ENCODE measurements around the gene ALDH1L1. TPM values are rescaled to one million over a fixed set of nuclear protein-coding genes. Genes with fewer than 3 reads are reported as not detected.

The ALDH1L1 gene
- total and polyA plus RNA-seq, 2 of the 13 experiments (the other 11 are each of a cell fraction or from before 2014, with no cell fraction given): 11.2 to 28.7 TPM

DNA sequence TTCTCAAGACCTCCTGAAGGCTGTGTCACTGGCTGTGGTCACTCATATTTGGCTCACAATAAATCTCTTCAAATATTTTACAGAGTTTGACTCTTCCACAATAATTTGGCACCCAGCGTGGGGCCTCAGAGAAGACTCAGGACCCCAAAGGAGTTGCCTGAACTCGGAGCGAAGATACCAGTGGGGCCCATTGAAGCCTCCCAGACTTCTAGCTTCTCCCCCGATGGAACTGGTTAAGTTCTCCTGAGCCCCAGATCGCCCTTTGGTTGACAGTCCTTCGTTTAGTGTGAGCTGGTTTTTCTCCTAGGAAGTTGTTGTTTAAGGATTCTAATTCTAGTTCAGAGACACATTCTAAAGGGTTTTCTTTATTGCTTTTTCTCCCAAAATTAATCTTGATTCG lies 95.1 kb downstream of the ALDH1L1 start:
- Histone ChIP-seq H3K27me3 (ENCODE audit: control insufficient read depth in 1 of 2, insufficient read depth in 2 of 2, low read length in 2 of 2) (no peaks in the 10 kb centered on the region), H3K4me2 (ENCODE audit: low read depth, low read length) (peak overlapping the region; percentile 75), H4K20me1 (ENCODE audit: insufficient read depth, low read length) (no peaks in the 10 kb centered on the region), H3K79me2 (ENCODE audit: insufficient read depth, low read length) (no peaks in the 10 kb centered on the region), H2AFZ (ENCODE audit: low read length) (no peak overlapping the region), H3K9ac (ENCODE audit: insufficient read depth, low read depth, low read length) (no peak overlapping the region), H3K9me3 (ENCODE audit: low read length) (peaks cover 25% of the 10 kb centered on the region), H3K4me1 (ENCODE audit: insufficient read depth, low read length) (peaks cover 27% of the 10 kb centered on the region), H3K4me3 (replicated peaks in 1 of 3; ENCODE audit: insufficient read depth in 1 of 3, low read depth in 2 of 3, low read length in 3 of 3) (peak overlapping the region in 1 of 3 experiments; percentile 79; a peak in 2 of 6 replicates), H3K36me3 (replicated peaks in 1 of 2; ENCODE audit: control insufficient read depth in 1 of 2, insufficient read depth in 2 of 2, low read length in 2 of 2) (no peaks in the 10 kb centered on the region), H3K27ac (ENCODE audit: extremely low read length, insufficient read depth, low read length) (no peak overlapping the region)
- TF ChIP-seq FOXP4 (CRISPR knock-in tag; IDR thresholded peaks at IDR 0.05) (no peak), RCOR2 (CRISPR knock-in tag; IDR thresholded peaks at IDR 0.05) (no peak), KLF16 (CRISPR knock-in tag; IDR thresholded peaks at IDR 0.05) (no peak), AKAP8 (CRISPR knock-in tag; IDR thresholded peaks at IDR 0.05) (no peak)
- no peak for ATAC-seq
- WGBS (ENCODE audit: low lambda C conversion rate): 90% methylated on average over 7 of the region's 7 CpGs
- ChIA-PET POLR2A (no interaction called here), CTCF (ENCODE audit: low intra/inter-chr PET ratio, low total read pairs) (no interaction called here)
- no peak for DNase-seq (ENCODE audit: low spot score)
- intact Hi-C loops (cut with micrococcal nuclease; ENCODE audit: unreplicated experiment): no loop called here
- BruUV-seq (replicated peaks): no TSS peak
- no peak for FAIRE-seq
- in situ Hi-C loops (cut with HindIII; ENCODE audit: extremely low pct_ligation_motif_present, low pct_unique_long_range_greater_than_20kb): no loop called here

- BruUV-seq (replicated peaks): no TSS peak
- peak overlapping the region; percentile 76 for H3K27ac ChIP-seq (ENCODE audit: extremely low read length, insufficient read depth, low read length)
- no peak for TF ChIP-seq TEAD2 (CRISPR knock-in tag; IDR thresholded peaks at IDR 0.05)
- TF ChIP-seq, protein P1, sequence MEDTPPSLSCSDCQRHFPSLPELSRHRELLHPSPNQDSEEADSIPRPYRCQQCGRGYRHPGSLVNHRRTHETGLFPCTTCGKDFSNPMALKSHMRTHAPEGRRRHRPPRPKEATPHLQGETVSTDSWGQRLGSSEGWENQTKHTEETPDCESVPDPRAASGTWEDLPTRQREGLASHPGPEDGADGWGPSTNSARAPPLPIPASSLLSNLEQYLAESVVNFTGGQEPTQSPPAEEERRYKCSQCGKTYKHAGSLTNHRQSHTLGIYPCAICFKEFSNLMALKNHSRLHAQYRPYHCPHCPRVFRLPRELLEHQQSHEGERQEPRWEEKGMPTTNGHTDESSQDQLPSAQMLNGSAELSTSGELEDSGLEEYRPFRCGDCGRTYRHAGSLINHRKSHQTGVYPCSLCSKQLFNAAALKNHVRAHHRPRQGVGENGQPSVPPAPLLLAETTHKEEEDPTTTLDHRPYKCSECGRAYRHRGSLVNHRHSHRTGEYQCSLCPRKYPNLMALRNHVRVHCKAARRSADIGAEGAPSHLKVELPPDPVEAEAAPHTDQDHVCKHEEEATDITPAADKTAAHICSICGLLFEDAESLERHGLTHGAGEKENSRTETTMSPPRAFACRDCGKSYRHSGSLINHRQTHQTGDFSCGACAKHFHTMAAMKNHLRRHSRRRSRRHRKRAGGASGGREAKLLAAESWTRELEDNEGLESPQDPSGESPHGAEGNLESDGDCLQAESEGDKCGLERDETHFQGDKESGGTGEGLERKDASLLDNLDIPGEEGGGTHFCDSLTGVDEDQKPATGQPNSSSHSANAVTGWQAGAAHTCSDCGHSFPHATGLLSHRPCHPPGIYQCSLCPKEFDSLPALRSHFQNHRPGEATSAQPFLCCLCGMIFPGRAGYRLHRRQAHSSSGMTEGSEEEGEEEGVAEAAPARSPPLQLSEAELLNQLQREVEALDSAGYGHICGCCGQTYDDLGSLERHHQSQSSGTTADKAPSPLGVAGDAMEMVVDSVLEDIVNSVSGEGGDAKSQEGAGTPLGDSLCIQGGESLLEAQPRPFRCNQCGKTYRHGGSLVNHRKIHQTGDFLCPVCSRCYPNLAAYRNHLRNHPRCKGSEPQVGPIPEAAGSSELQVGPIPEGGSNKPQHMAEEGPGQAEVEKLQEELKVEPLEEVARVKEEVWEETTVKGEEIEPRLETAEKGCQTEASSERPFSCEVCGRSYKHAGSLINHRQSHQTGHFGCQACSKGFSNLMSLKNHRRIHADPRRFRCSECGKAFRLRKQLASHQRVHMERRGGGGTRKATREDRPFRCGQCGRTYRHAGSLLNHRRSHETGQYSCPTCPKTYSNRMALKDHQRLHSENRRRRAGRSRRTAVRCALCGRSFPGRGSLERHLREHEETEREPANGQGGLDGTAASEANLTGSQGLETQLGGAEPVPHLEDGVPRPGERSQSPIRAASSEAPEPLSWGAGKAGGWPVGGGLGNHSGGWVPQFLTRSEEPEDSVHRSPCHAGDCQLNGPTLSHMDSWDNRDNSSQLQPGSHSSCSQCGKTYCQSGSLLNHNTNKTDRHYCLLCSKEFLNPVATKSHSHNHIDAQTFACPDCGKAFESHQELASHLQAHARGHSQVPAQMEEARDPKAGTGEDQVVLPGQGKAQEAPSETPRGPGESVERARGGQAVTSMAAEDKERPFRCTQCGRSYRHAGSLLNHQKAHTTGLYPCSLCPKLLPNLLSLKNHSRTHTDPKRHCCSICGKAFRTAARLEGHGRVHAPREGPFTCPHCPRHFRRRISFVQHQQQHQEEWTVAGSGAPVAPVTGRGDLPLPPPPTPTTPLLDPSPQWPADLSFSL (CRISPR knock-in tag; IDR thresholded peaks at IDR 0.05): no peak
- TF ChIP-seq ZNF468 (CRISPR knock-in tag; IDR thresholded peaks at IDR 0.05): no peak
- TF ChIP-seq FOXJ3 (CRISPR knock-in tag; IDR thresholded peaks at IDR 0.05; ENCODE audit: borderline replicate concordance): no peak
- TF ChIP-seq ATF7 (IDR thresholded peaks at IDR 0.05): no peak
- TF ChIP-seq ATF7 (CRISPR knock-in tag; IDR thresholded peaks at IDR 0.05): no peak
- TF ChIP-seq MTF1 (CRISPR knock-in tag; IDR thresholded peaks at IDR 0.05): no peak
These were observed 95.6 kb downstream of the ALDH1L1 start for GRCh38 chr3:126084768-126085180.

More at GRCh38 chr3:126084768-126085180, 95.6 kb downstream of the ALDH1L1 start:
- H3K9me3 ChIP-seq (ENCODE audit: low read length): peaks cover 25% of the 10 kb centered on the region
- ChIA-PET POLR2A (interaction anchor here (1.1 to 1.3 kb wide), 3 partner anchors 10 to 18 kb away, joined by 3 to 5 read pairs (median 3); no protein-coding TSS in a partner anchor), CTCF (ENCODE audit: low intra/inter-chr PET ratio, low total read pairs) (no interaction called here)
- H2AFZ ChIP-seq (ENCODE audit: low read length): peak overlapping the region; percentile 89
- H3K27me3 ChIP-seq (ENCODE audit: control insufficient read depth in 1 of 2, insufficient read depth in 2 of 2, low read length in 2 of 2): no peaks in the 10 kb centered on the region
- WGBS (ENCODE audit: low lambda C conversion rate): 26% methylated on average over 5 of the region's 5 CpGs
- H3K4me1 ChIP-seq (ENCODE audit: insufficient read depth, low read length): peaks cover 27% of the 10 kb centered on the region
- DNase-seq (ENCODE audit: low spot score) (no peak), FAIRE-seq (no peak), ATAC-seq (no peak)
- H3K4me3 ChIP-seq (replicated peaks in 1 of 3; ENCODE audit: insufficient read depth in 1 of 3, low read depth in 2 of 3, low read length in 3 of 3): peak overlapping the region; percentile 79 to 94 (median 82); a peak in 5 of 6 replicates
- in situ Hi-C loops (cut with HindIII; ENCODE audit: extremely low pct_ligation_motif_present, low pct_unique_long_range_greater_than_20kb) (no loop called here), intact Hi-C loops (cut with micrococcal nuclease; ENCODE audit: unreplicated experiment) (loop anchor here (5.0 kb wide), 2 partner anchors 92 to 112 kb away; no protein-coding TSS in a partner anchor)
- H4K20me1 ChIP-seq (ENCODE audit: insufficient read depth, low read length): no peaks in the 10 kb centered on the region
- no peaks in the 10 kb centered on the region for H3K79me2 ChIP-seq (ENCODE audit: insufficient read depth, low read length)
- peak overlapping the region; percentile 78 for H3K9ac ChIP-seq (ENCODE audit: insufficient read depth, low read depth, low read length)
- no peaks in the 10 kb centered on the region for H3K36me3 ChIP-seq (replicated peaks in 1 of 2; ENCODE audit: control insufficient read depth in 1 of 2, insufficient read depth in 2 of 2, low read length in 2 of 2)
- peak overlapping the region; percentile 75 for H3K4me2 ChIP-seq (ENCODE audit: low read depth, low read length)

All from HepG2 (cell line).